SK-N-MC (cell line): ENCODE results near the gene HDAC3.
"Not testable (repeated sequence)": the region's sequence is repeated elsewhere in the genome, so short reads cannot be mapped to it uniquely, and the experiment has no call there.

Source experiments
- DNase-seq: peaks from one replicate; pipeline ENCODE4 v3.0.0-alpha.2; 2011; ENCODE audit warnings: low read depth, low spot score
- H3K27ac ChIP-seq: fragments of 200-600 bp; sonication (generic); 2 replicates; pipeline ENCODE4 v1.5.1; 2016; ENCODE audit warnings: mixed run types
- H3K36me3 ChIP-seq: fragments of 200-600 bp; sonication (generic); 2 replicates; pipeline ENCODE4 v1.6.1; 2017; ENCODE audit warnings: antibody characterized with exemption, low read length, mixed read lengths; ENCODE audit not compliant: insufficient read depth
- H3K4me3 ChIP-seq: fragments of 200-600 bp; sonication (generic); 2 replicates; pipeline ENCODE4 v1.5.1; 2016
- H3K9ac ChIP-seq: fragments of 200-600 bp; sonication (generic); 2 replicates; pipeline ENCODE4 v1.8.0; 2017; ENCODE audit warnings: mixed run types, mixed read lengths; ENCODE audit not compliant: insufficient read length
- H3K9me3 ChIP-seq: fragments of 200-600 bp; sonication (generic); 2 replicates; pipeline ENCODE4 v1.6.1; 2017; ENCODE audit warnings: low read depth, mild to moderate bottlenecking, antibody characterized with exemption, low read length, moderate library complexity, mixed read lengths
- EZH2 ChIP-seq: fragments of 200-600 bp; sonication (generic); IDR thresholded peaks from one replicate; pipeline ENCODE4 v1.6.1; 2017; ENCODE audit warnings: antibody characterized with exemption
- FOXP2 ChIP-seq: optimal IDR thresholded peaks from 2 replicates; pipeline ENCODE3; 2011; ENCODE audit warnings: mild to moderate bottlenecking, moderate library complexity; ENCODE audit not compliant: insufficient read depth; ENCODE audit errors: extremely low read length, control extremely low read depth
- POLR2AphosphoS5 ChIP-seq: IDR thresholded peaks from 2 replicates; pipeline ENCODE4 v1.6.1; 2012; ENCODE audit warnings: mild to moderate bottlenecking, low read depth, low read length, borderline replicate concordance

The HDAC3 gene

GRCh38 chr5:141617682-141618029, 19.0 kb downstream of the HDAC3 start:
- Histone ChIP-seq H3K36me3 (peaks cover 35% of the 10 kb centered on the region), H3K9ac (peak overlapping the region; percentile 91), H3K9me3 (no peaks in the 10 kb centered on the region), H3K27ac (no peak overlapping the region), H3K4me3 (peak overlapping the region; percentile 93)
- TF ChIP-seq EZH2: no peak
- no peak for TF ChIP-seq POLR2AphosphoS5
- no peak for TF ChIP-seq FOXP2
- no peak for DNase-seq

GRCh38 chr5:141617128-141617527, 19.5 kb downstream of the HDAC3 start:
- peak overlapping the region; percentile 91 for H3K9ac ChIP-seq
- no peak for TF ChIP-seq POLR2AphosphoS5
- TF ChIP-seq FOXP2: no peak
- TF ChIP-seq EZH2: no peak
- H3K36me3 ChIP-seq: peaks cover 30% of the 10 kb centered on the region
- no peak overlapping the region for H3K27ac ChIP-seq
- H3K9me3 ChIP-seq: no peaks in the 10 kb centered on the region
- no peak for DNase-seq
- peak overlapping the region; percentile 93 for H3K4me3 ChIP-seq

GRCh38 chr5:141615991-141616720, 20.5 kb downstream of the HDAC3 start:
- H3K4me3 ChIP-seq: no peak overlapping the region
- no peak overlapping the region for H3K9ac ChIP-seq
- DNase-seq: no peak
- TF ChIP-seq FOXP2 (no peak), EZH2 (no peak), POLR2AphosphoS5 (no peak)
- peaks cover 27% of the 10 kb centered on the region; the same call in 1 of the 2 replicates for H3K36me3 ChIP-seq
- H3K9me3 ChIP-seq: no peaks in the 10 kb centered on the region
- no peak overlapping the region for H3K27ac ChIP-seq

DNA sequence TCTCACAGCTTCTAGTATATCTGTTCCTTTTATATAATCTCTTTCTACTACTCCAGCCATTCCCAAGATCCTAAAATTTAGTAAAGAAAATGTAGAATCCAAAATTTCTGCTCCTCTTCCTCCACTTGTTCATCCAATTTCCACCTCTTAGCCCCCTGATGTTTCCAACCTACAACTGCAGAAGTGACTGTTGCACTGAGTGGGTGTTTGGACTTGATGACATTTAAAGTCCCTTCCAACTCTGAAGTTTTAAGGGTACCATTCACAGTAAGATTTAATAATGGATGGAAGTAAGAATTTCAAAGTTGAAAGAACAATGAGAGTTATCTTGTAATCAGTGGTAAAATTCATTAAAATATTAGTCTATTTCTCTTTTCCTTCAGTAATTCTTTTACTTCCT, 23.3 kb downstream of the HDAC3 start:
- TF ChIP-seq FOXP2 (no peak), EZH2 (no peak), POLR2AphosphoS5 (no peak)
- Histone ChIP-seq H3K36me3 (peaks cover 10% of the 10 kb centered on the region; the same call in 1 of the 2 replicates), H3K4me3 (no peak overlapping the region)

DNA sequence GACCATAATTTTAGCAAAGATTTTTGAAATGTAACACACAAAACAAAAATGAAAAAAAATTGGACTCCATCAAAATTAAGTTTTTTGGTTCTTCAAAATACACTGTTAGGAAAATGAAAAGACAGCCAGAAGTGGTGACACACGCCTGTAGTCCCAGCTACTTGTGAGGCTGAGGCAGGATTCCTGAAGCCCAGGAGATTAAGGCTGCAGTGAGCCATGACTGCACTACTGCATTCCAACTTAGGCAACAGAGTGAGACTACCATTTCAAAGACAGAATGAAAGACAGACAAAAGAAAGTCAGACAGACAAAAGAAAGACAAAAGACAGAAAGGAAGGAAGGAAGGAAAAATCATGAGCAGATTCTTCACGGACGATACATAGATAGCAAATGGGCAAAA, 25.4 kb downstream of the HDAC3 start:
- no peak overlapping the region for H3K27ac ChIP-seq
- no peak for DNase-seq
- H3K4me3 ChIP-seq: no peak overlapping the region
- H3K9me3 ChIP-seq: no peaks in the 10 kb centered on the region
- TF ChIP-seq EZH2 (no peak), FOXP2 (no peak), POLR2AphosphoS5 (no peak)
- peaks cover 8% of the 10 kb centered on the region; the same call in 1 of the 2 replicates for H3K36me3 ChIP-seq
- no peak overlapping the region for H3K9ac ChIP-seq

More for the DNA sequence above, 23.3 kb downstream of the HDAC3 start:
- no peaks in the 10 kb centered on the region for H3K9me3 ChIP-seq
- H3K27ac ChIP-seq: no peak overlapping the region
- no peak overlapping the region for H3K9ac ChIP-seq
- no peak for DNase-seq

DNA sequence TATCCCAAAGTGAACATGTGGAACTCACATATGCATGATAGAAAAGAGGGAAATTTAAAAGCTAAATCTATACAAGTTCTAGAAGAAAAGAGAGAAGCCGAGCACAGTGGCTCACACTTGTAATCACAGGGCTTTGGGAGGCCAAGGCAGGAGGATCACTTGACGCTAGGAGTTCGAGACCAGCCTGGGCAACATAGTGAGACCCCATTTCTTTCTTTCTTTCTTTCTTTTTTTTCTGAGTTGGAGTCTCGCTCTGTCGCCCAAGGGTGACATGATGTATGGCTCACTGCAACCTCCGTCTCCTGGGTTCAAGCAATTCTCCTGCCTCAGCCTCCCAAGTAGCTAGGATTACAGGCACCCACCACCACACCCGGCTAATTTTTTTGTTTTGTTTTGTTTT, 26.7 kb downstream of the HDAC3 start:
- H3K27ac ChIP-seq, DNase-seq, H3K9ac ChIP-seq, H3K4me3 ChIP-seq, H3K36me3 ChIP-seq, H3K9me3 ChIP-seq: not testable (repeated sequence)

DNA sequence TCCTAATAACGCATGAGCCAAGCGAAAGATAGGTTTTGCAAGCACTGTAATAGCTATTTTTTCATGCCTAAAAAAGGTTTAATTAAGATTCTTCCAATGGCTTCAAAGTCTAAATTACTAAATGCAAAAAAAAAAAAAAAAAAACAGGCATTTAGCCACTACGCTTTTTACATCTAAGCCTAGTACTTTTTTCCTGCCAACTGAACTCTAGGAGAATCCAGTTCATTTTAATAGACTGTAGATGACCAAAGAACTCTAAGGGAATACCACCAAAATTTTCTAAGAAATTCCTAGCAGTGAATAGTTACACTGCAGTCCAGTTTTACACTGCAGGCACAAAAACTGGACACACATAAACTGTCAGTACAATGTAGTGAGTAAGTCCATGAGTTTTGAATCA, 27.6 kb downstream of the HDAC3 start:
- DNase-seq: no peak
- H3K4me3 ChIP-seq: no peak overlapping the region
- peaks cover 5% of the 10 kb centered on the region; the same call in 1 of the 2 replicates for H3K36me3 ChIP-seq
- no peak overlapping the region for H3K9ac ChIP-seq
- no peak for TF ChIP-seq EZH2
- TF ChIP-seq POLR2AphosphoS5: no peak
- TF ChIP-seq FOXP2: no peak
- no peaks in the 10 kb centered on the region for H3K9me3 ChIP-seq
- H3K27ac ChIP-seq: no peak overlapping the region

DNA sequence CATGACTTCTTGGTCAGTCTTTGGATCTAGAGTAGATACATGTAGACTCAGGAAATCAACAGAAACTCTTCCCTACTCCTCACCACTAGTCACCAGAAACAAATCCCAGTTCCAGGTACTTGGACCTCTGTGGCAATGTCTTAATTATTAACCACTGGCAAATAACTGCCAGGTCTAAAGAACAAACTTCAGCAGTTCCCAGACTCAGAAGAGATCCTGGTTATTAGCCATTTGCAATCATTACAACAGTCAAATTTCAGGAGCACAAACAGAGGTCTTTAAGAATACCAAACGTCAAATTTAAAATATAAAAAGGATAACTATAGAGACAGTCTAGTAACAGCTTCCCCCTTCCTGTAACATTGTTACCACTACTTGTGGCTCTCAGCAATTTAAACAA, 28.1 kb downstream of the HDAC3 start:
- DNase-seq: no peak
- H3K4me3 ChIP-seq: no peak overlapping the region
- H3K36me3 ChIP-seq: peaks cover 5% of the 10 kb centered on the region; the same call in 1 of the 2 replicates
- H3K9ac ChIP-seq: no peak overlapping the region
- no peak for TF ChIP-seq POLR2AphosphoS5
- no peak for TF ChIP-seq FOXP2
- no peak for TF ChIP-seq EZH2
- H3K9me3 ChIP-seq: no peaks in the 10 kb centered on the region
- no peak overlapping the region for H3K27ac ChIP-seq

DNA sequence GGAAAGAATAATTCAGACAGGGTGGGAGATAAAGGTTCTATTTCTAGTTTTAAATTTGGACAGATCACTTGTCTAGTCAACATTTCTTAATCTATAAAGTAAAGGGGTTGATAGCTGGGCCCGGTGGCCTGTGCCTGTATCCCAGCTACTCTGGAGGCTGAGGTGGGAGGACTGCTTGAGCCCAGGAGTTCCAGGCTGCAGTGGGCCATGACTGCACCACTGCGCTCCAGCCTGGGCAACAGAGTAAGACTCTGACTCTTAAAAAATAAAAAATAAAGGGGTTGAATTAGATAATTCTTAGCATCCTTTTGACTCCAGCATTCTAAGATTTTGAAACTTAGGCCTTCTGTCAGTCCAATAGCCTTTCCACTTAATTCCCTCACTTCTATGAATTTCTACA, 28.6 kb downstream of the HDAC3 start:
- no peak overlapping the region for H3K9ac ChIP-seq
- no peak overlapping the region for H3K4me3 ChIP-seq
- H3K9me3 ChIP-seq: no peaks in the 10 kb centered on the region
- H3K27ac ChIP-seq: no peak overlapping the region
- peaks cover 5% of the 10 kb centered on the region; the same call in 1 of the 2 replicates for H3K36me3 ChIP-seq
- TF ChIP-seq FOXP2 (no peak), POLR2AphosphoS5 (no peak), EZH2 (no peak)
- DNase-seq: no peak
